Activated gamma-delta T cell (primary cell): ENCODE data around the gene STOML3.
"Not testable (repeated sequence)": the region's sequence is repeated elsewhere in the genome, so short reads cannot be mapped to it uniquely, and the experiment has no call there.

Source experiments
- DNase-seq: peaks from one replicate; lab custom pipeline; 2025; lab: John Stamatoyannopoulos, UW
- total RNA-seq, 2 donors: gene quantifications; one replicate each; lab custom pipeline; 2026; lab: John Stamatoyannopoulos, UW

The STOML3 gene, protein sequence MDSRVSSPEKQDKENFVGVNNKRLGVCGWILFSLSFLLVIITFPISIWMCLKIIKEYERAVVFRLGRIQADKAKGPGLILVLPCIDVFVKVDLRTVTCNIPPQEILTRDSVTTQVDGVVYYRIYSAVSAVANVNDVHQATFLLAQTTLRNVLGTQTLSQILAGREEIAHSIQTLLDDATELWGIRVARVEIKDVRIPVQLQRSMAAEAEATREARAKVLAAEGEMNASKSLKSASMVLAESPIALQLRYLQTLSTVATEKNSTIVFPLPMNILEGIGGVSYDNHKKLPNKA
- total RNA-seq: 0 reads per million in 2 donors

DNA sequence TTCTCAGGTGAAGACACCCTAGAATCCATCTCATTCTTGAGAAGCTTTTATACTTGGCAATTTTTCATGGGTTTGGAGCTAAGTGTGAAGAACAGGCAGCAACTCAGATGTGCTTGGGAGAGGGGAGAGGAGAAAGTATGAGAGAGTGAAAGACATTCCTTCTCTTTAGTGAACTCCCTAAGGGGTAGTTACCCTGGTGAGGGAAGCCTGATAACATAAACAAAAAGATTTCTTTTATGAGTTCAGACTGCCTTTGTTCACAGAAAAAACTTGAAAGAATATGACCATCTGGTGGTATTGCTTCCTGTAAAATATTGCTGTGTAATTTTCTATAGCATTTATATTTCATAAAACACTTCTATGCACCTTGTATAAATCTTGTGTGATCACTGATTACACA, at the start of gene STOML3:
Gene STOML3, minus strand, starts transcription at position 139 of the 400 bp plus-strand sequence. Its CDS starts 110 bp downstream, at position 29.
- no peak for DNase-seq

DNA sequence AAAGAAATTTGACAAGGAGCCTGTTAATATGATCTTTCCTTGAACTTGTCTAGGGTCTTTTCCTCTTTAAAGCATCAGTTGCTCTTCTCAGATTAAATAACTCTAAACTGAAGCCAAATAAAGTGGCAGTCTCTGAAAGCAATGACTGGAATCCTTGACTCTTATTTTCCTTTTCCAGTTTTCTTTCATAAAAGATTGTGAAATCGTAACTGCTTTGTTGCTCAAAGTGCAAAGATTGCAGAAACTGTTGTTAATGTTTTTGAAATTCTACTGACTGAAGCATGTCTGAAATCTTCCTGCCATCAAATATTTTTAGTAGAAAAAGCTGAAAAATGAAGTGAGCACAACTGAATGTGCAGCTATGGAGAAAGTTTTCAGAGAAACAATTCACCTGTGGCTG, 49.6 kb upstream of the STOML3 start:
- no peak for DNase-seq

DNA sequence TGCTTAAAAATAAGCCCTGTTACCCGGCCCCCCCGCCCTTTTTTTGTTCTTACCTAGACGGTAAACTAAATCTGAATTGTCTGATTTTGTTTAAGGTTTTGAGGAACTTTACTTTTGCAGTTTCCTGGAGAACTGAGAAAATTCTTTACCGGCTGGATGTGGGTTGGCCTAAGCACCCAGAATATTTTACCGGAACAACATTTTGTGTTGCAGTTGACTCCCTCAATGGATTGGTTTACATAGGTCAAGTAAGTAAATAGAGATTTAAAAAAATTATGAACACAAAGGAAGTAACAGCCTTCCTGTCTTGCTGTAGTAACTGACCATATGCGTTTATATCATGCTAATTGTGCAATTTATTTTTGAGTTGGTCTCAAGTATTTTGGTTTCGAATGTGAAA, 48.4 kb upstream of the STOML3 start:
- no peak for DNase-seq

DNA sequence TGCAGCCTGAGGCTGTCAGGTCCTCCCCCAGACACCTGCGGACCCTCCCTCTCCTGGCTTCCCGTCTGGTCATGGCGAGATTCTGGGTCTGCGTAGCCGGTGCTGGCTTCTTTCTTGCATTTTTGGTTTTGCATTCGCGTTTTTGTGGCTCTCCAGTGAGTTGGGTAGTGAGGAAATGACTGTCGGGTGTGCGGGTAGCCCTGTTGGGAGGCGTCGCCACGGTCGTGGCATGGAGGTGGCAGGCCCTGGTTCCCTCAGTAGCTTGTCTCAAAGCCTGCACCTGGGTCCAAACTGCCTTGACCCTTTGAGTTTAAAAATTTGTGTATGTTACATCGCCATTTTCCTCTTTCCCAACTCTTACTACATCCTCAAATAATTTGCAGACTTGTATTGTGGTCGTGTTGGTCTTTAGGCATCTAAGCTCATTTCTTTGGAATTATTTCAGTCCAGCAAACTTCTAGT, 48.0 kb upstream of the STOML3 start:
- DNase-seq: peak; percentile 25

DNA sequence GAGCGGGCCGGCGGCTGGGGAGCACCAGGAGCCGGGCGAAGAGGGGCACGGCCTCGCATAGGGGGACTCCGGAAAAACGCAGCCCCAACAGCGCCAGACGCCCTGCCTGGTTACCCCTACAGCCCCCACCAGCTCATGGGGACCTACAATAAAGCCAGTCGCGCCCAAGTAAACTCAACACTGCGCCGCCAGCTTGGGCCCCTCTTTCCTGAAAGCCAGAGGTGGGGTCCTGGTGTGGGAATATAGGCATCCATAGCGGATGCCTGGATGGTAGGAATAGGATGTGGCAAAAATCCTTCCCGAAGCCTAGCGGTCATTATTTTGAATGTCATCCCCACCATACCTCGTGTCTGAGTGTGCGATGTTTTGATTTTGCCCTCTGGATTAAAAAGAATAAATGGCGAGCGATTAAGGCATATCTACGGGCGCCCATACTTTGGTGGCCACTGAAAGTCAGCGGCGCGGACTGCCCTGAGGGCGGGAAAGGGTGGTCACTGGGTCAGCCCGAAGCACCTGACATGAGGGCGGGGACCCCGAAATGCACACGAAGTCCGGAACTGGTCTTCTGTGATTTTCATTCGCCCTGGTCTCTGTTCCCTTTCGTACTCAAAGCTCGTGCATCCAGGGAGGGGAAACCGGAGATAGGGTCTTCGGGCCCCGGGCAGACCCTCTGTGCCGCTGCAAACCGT, 47.4 kb upstream of the STOML3 start, which contains the start of the genes NHLRC3 and PROSER1:
Gene NHLRC3, plus strand, starts transcription at position 577 of the 689 bp plus-strand sequence. CDS start 184 bp downstream, outside the sequence.
Gene PROSER1, minus strand, starts transcription at position 210 of the 689 bp plus-strand sequence. CDS start 847 bp downstream, outside the sequence.
- DNase-seq: peak; percentile 70

DNA sequence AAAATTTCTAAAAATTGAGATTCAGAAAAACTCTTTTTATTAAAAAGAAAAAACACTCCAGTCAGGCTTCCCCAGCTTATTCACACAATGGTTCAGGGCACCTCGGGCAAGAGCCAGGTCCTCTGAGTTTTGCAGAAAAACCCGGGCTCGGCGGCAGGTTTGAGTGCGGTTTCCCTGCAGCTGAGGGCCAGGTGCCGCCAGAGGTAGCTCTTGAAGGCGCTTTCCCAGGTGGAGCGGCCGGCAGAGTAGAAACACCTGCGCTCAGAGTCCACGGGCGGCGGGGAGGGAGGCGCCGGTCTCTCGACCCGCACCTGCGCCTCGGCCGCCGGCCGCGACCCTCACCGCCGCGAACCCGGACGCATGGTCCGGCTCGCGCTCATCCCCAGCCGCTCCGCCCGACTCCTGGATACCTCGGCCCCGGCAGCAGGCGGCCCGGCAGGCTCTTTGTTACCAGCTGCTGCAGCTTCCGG, 46.8 kb upstream of the STOML3 start:
- DNase-seq: no peak

DNA sequence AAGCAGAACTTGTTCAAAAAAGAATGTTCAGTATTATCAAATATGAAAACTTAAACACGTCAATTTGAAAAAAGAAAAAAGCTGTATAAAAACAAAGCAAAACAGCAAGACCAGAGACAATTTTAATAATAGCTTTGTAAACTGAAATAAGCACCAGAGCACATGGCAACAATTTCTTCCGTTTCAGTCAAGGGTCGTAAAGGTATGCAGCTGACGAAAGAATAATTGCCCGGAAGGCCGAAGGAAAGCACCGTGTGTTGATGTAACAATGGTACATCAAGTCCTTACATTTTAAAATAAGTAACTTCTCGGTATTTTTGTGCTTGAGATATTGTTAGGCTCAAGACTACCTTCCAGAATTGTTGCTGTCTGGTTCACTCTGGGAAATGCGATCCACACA, 45.6 kb upstream of the STOML3 start:
- no peak for DNase-seq

DNA sequence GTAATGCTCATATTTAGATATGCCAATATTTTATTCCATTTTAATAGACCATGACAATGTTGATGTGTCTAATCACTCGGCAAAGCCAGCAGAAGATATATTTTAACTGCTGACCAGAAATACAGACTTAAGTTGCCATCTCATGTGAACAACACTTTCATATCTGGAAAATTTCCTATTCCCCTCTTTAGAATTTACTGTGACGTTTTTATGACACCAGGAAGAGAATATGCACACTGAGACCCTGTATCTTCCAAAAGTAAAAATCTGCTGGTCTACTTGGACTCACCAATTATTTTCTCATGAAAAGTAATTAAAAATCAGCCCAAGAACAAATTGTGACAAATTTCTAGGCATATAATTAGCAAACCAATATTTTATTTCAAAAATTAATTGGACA, 45.2 kb upstream of the STOML3 start:
- no peak for DNase-seq

DNA sequence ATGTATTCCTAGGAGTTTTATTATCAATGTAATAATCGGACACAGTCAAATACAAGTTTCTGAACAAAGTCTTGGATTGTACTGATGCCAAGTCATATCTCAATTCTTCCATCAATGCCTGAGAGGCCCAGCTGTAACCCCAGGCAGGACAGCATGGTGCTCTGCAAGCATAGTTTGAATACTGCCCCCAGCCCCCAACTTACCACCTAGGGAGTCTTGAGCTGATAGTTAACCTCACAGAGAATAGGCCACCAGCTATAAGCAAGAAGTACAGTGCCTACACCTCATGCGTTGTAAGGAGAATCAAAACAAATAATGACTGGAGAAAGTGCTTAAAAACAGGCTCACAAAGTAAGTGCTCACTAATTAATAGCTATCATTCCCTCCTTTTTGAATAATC, 44.6 kb upstream of the STOML3 start:
- no peak for DNase-seq

DNA sequence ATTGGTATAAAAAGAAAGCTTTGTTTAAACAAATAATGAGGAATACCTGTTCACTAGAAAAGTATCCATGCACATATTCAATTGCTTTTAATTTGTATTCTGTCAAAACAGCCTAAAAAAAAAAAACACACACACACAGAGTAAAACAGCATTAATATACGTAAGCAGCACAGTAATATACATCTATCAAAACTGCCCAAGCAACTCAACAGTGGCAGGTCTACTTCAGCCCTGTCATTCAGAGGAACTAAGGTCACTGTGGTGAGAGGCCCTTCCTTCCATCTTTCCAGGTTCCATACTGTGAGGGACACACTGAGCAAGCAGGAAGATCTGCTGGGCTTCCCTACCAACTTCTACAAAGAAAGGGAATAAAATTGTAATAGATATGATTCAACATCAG, 43.5 kb upstream of the STOML3 start:
- DNase-seq: no peak

DNA sequence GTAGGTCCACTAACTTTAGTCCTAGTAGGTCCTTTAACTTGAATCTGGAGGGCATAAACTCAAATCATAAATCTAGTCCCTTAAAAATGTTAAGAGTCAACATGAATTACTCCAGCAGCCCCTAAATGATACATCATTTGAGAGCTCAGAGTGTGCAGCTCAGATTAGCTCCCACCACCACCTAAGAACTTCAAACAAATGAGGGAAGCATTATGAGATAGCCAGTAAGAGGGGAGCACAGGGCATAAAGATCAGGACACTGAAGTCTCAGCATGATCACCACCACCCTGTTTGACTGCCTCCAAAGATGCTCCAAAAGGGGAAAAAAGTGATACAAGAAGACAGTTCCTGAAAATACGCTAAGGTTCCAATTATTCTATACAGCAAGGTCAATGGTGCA, 41.5 kb upstream of the STOML3 start:
- DNase-seq: no peak

DNA sequence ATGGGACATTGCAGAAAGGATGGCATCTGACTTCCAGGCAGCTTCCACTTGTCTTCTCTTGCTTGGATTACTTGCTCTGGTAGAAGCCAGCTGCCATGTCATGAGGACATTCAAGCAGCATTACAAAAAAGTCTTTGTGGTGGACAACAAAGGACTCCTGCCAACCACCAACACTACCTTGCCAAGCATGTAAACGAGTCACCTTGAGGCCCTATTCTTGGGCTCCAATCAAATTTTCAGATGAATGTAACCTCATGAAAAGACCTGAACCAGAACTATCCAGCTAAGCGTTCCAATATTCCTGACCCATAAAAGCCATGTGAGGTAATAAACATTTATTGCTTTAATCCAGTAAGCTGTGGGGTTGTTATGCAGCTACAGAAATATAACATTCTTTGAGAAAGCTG, 34.8 kb upstream of the STOML3 start:
- DNase-seq: no peak

DNA sequence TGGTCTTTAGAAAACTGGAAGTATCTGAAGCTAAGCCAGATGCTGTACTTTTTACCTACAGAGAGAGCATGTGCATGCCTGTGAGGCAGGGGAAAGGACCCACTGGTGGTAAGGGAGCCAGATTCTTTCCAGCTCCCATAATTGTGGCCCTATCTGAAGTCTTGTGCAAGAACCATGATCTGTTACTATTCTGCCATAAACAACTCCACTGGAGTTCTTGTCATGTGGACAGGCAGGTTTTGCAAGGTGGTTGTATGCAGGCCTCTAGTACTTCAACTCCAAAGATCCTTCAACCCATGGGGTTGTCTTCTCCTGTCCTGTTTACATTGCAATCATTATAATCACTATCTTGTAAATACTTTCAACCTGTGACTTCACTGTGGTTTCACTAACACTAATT, 33.1 kb upstream of the STOML3 start:
- DNase-seq: no peak

DNA sequence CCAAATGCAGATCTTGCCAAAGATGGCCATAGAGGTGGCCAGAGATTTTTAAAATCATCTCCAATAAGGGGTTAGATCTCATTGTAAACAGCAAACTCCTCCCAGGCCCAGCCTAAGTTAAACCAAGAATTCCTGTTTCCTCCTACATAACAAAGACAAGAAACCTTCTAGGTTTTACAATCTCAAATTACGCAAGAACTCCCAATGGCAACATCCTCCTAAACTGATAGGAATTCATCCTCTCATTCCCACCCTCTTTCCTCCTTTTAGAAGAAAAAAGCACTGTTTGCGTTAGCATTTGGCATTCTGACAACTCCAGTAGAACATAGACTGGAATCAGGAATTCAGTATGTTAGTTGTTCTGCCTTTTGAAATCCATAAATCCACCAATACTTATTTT, 32.7 kb upstream of the STOML3 start:
- no peak for DNase-seq

DNA sequence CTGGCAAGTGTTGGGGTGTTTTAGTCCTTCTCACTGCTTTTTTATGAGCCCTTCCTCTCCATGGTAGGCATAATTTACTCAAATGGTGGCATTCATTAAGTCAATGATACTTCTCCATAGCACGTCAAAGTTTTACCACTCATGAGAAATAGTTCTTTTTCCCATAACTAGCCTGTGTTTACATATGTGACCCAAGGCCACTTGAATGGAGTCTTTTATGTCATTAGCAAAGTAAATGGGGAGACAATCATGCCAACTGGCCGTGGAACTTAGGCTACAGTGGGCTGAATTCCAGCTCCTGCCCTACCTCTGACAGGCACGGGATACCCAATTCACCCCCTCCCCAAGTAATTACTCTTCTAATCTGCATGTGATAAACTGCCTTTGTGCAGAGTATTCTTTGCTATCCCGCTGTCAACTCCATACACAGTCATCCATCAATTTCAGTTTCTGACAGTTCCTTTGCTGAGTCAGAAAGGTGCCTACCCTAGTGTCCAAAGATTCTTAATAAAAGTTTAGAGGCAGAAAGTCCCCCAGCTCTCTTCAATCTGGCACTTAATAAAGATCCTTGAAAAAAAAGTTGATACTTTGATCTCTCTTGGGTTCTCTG, 30.3 kb upstream of the STOML3 start:
- no peak for DNase-seq

DNA sequence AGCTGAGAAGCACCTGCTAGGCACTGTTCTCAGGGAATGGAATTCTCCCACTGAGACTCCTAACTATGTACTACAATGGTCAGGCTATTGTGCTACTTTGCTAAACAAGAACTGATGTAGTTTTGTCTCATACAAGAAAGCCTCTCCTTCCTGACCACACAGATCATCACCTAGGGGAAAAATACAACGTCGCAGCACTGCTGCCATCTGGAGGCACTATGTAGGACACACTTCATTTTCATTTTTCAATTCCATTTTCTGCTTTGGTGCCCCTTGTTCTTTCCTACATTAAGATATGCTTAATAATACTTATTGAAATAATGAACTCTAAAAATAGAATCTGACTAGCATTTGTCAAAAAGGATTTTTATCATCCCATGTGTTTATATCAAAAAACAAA, 26.2 kb upstream of the STOML3 start:
- DNase-seq: no peak

DNA sequence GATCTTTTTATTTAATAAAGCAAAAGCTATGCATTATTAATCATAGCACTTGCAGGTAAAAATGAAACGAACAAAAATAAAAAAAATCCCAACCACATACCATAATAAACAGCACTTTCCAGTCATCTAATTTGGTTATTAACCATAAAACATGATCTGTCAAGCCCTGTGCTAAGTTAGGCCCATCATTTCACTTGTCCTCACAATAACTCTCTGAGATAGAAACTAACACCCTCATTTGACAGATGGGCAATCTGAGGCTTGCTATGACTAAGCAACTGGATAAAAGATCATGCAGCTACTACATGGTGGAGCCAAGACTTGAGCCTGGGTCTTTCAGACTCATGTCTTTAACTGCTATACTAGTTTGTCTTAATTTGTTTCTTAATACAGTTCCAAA, 25.5 kb upstream of the STOML3 start:
- no peak for DNase-seq

DNA sequence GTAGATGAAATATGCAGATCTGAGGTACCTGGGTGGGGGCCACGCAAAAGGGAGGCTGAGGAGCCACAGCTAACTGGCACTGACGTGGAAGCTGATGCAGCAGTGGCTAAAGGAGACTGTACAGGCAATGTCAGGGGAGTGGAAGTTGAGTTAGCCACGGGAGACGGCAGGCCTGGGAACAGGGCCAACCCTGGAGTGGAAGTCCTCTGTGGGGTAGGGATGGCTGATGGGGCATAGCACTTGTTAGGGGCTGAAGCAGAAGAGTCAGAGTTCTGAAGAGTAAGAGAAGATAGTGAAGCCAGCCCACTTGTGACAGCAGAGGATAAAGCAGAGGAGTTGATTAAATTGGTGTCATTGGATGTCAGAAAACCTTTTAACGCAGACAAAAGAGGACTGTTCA, 22.8 kb upstream of the STOML3 start:
- DNase-seq: no peak

DNA sequence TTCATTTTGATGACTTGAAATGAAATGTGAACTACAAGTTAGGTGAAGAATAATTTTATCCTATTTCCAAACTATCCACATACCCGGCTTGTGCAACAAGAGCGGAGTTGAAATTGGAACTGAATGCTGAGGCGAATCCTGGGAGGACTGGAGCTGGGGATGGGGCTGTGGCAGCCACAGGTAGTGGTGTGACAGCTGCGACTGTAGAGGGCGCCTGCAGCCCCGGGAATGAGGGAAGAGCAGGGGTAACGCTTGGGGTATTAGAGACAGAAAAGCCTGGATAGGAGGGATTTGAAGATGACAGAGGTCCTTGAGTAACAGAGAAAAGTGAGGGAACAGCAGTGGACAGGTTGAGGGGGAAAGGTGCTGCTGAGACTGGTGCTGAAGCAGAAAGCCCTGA, 22.0 kb upstream of the STOML3 start:
- DNase-seq: no peak

DNA sequence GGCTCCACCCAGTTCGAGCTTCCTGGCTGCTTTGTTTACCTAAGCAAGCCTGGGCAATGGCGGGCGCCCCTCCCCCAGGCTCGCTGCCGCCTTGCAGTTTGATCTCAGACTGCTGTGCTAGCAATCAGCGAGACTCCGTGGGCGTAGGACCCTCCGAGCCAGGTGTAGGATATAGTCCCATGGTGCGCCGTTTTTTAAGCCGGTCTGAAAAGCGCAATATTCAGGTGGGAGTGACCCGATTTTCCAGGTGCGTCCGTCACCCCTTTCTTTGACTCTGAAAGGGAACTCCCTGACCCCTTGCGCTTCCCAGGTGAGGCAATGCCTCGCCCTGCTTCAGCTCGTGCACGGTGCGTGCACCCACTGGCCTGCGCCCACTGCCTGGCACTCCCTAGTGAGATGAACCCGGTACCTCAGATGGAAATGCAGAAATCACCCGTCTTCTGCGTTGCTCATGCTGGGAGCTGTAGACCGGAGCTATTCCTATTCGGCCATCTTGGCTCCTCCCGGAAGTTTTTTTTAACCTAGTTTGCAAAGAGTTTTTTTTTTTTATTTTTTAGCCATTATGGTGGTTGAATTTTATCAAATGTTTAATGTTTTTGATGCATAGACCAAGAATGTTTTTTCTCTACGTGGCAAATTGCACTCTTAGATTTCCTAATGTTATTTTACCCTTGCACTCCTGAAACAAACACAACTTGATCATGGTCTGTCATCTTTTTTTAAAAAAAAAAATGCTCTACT, 15.9 kb upstream of the STOML3 start:
- not testable (repeated sequence) for DNase-seq

DNA sequence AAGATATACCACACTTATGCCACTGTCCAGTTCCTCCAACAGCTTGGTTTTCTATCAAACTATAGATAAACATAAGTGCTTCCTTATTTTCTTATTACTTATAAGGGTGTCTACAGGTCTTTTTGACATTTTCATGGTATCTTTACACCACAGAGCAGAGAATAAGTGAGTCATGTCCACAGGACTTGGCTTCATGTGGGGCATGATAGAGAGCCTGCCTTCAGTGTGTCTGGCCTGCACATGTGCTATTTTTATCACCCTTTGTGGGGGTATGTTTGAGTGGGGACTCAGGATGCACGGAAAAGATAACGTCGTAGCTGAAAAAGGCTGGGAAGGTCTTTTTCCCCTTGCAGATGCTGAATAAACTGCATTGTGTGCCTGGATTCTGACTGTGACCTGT, 8.1 kb upstream of the STOML3 start:
- no peak for DNase-seq

DNA sequence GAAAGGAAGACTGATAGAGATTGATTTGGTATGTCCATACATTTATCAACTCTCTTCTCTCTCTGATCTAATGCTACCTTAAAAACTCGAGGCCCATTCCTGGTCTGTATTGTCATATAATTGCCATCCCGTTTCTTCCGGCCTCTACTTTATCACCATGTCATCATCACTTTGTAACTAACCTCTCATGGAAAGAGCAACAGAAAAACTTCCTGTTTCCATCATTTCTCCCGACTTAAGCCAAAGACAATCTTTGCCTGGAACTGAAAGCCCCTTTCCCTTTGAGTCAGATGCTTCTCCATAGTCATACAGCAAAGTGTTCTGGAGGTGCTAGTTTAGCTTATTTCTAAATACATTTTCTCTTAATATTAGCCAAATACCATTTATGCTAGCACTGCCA, 2.8 kb upstream of the STOML3 start:
- DNase-seq: no peak
